ENCODE data around the gene FYN. TPM values are rescaled to one million over a fixed set of nuclear protein-coding genes. Genes with fewer than 3 reads are reported as not detected.

The FYN gene
- total and polyA plus RNA-seq, 10 of the 15 experiments (the other 5 are each of a cell fraction or from before 2014, with no cell fraction given) = 51.4 to 247 (median 138) TPM

GRCh38 chr6:111646942-111647341, 226.3 kb downstream of the FYN start:
- 54% methylated on average over 8 of the region's 8 CpGs for WGBS (ENCODE audit: insufficient coverage, insufficient replicate concordance, low lambda C conversion rate, missing lambda C conversion rate)
- no TSS peak for BruUV-seq (replicated peaks)
- ChIA-PET POLR2A (interaction anchor here (0.5 kb wide), 1 partner anchor 396 kb away, joined by 4 read pairs; no protein-coding TSS in a partner anchor), SMC1A (ENCODE audit: uncharacterized antibody, unreplicated experiment) (interaction anchor here (0.6 to 1.2 kb wide), 5 partner anchors 18 to 396 kb away, joined by 3 to 5 read pairs (median 3); no protein-coding TSS in a partner anchor), CTCF (interaction anchor here (0.6 to 2.0 kb wide), 4 partner anchors 33 to 396 kb away, joined by 3 to 7 read pairs (median 5); a partner anchor contains a TSS), RAD21 (ENCODE audit: unreplicated experiment) (no interaction called here)
- H3K4me1 ChIP-seq (ENCODE audit: control insufficient read depth, insufficient read depth, low read length) = no peaks in the 10 kb centered on the region
- H2AFZ ChIP-seq (ENCODE audit: control insufficient read depth, low read depth, low read length) = no peak overlapping the region
- in situ Hi-C loops (cut with MboI) = no loop called here
- no peaks in the 10 kb centered on the region for H3K9me3 ChIP-seq (replicated peaks; ENCODE audit: control insufficient read depth, insufficient read depth, low read length)
- H3K27ac ChIP-seq (ENCODE audit: control insufficient read depth, insufficient read depth) = no peak overlapping the region
- ATAC-seq (no peak), DNase-seq (ENCODE audit: low read depth, low spot score) (no peak), FAIRE-seq (no peak)
- H4K20me1 ChIP-seq (ENCODE audit: control insufficient read depth, insufficient read depth) = no peaks in the 10 kb centered on the region
- no peaks in the 10 kb centered on the region for H3K36me3 ChIP-seq (ENCODE audit: control insufficient read depth in 2 of 2, insufficient read depth in 2 of 2, low read length in 1 of 2)
- TF ChIP-seq NR2C1 (IDR thresholded peaks at IDR 0.05) (no peak), HCFC1 (IDR thresholded peaks at IDR 0.05; ENCODE audit: low read length) (no peak), CEBPZ (IDR thresholded peaks at IDR 0.05; ENCODE audit: low read depth, low read length) (no peak), ELK1 (IDR thresholded peaks at IDR 0.05; ENCODE audit: low read depth, low read length) (no peak), TBL1XR1 (IDR thresholded peaks at IDR 0.05; ENCODE audit: low read depth, low read length) (no peak), ZNF622 (IDR thresholded peaks at IDR 0.05) (no peak), CBX3 (IDR thresholded peaks at IDR 0.05; ENCODE audit: borderline replicate concordance, low read depth) (no peak), BCLAF1 (IDR thresholded peaks at IDR 0.05) (no peak), NFYA (IDR thresholded peaks at IDR 0.05; ENCODE audit: borderline replicate concordance, low read depth, low read length) (no peak)
- H3K9ac ChIP-seq (ENCODE audit: control insufficient read depth, insufficient read depth, low read length) = no peak overlapping the region
- no peak overlapping the region for H3K4me3 ChIP-seq
- no peaks in the 10 kb centered on the region for H3K27me3 ChIP-seq (replicated peaks in 1 of 2; ENCODE audit: control insufficient read depth in 2 of 2, insufficient read depth in 2 of 2, low read length in 1 of 2)
- no peaks in the 10 kb centered on the region for H3K79me2 ChIP-seq (ENCODE audit: control insufficient read depth, insufficient read depth, low read length)
- H3K4me2 ChIP-seq (ENCODE audit: control insufficient read depth, insufficient read depth) = no peak overlapping the region
- intact Hi-C loops (cut with micrococcal nuclease; ENCODE audit: unreplicated experiment) = no loop called here
